HG03575 (cell line): ENCODE data around the gene NEK9.
"Not testable (repeated sequence)": the region's sequence is repeated elsewhere in the genome, so short reads cannot be mapped to it uniquely, and the experiment has no call there.

Experiments
- ATAC-seq: cut with Tn5 transposase; IDR thresholded peaks from one replicate; pipeline ENCODE4 v1.9.1; 2021; ENCODE audit not compliant: unreplicated experiment, insufficient number of reproducible peaks, low FRiP score; ENCODE audit errors: extremely low read depth

The NEK9 gene

DNA sequence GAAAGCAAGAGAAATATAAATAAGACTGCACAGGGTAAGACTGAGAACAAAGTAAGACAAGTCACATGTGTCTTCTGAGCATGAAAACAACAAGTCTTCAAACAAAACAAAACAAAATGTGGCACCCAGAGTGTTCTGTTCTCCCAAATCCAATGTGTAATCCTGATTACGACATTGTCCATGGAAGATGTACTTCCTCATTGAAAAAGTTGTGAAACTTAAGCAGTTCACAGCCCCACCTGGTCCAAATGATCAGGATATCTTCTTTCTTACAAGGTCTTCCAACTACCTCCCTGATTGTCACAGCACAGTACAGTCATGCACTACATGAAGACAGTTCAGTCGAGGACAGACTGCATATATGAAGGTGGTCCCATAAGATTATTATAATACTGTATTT is 23.3 kb upstream of the NEK9 start:
- no peak for ATAC-seq

DNA sequence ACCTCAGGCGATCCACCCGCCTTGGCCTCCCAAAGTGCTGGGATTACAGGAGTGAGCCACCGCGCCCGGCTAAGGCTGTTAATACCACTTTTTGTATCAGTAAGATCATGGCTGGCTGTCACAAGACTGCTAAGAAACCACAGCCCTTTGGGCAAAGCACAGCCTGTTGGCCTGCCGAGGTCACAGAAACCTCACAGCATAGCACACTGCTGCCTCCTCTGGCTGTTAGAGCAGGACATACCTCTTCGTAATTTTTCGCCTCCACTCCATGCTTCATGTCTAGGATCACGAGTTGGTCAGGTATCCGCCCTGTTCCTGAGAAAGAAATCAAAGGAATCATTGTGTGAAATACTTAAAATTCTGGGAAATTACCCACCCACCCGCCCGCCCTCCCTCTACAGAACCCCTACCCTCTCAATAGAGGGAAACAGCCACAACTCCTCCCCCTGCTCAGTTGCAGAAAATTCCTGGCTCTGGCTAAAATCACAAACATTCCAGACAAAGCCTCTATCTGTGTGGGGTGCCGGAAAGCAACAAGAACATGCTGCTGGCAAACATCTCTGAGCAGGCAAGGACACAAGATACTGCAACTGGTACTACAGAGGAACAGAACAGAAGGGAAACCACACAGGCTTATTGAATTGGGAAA is 20.7 kb upstream of the NEK9 start:
- ATAC-seq = no peak

DNA sequence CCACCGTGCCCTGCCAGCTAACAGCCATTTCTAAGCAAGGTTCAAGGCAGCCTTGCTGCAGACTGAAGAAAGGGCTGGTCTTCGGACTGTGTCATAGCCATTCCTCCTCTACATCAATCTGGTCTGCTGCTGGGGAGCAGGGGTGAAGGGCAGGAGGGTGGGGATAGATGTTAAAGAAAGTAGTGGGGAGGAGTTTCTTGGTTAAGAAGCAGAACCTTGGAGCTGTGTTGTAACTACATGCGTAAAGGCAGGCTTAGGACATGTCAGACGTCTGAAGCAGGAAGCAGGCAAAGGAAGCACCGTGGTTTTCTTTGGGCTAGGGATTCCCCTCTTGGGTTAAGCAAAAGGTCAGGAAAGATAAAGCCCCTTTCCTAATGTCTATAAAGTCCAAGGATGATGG is 18.1 kb upstream of the NEK9 start:
- no peak for ATAC-seq

DNA sequence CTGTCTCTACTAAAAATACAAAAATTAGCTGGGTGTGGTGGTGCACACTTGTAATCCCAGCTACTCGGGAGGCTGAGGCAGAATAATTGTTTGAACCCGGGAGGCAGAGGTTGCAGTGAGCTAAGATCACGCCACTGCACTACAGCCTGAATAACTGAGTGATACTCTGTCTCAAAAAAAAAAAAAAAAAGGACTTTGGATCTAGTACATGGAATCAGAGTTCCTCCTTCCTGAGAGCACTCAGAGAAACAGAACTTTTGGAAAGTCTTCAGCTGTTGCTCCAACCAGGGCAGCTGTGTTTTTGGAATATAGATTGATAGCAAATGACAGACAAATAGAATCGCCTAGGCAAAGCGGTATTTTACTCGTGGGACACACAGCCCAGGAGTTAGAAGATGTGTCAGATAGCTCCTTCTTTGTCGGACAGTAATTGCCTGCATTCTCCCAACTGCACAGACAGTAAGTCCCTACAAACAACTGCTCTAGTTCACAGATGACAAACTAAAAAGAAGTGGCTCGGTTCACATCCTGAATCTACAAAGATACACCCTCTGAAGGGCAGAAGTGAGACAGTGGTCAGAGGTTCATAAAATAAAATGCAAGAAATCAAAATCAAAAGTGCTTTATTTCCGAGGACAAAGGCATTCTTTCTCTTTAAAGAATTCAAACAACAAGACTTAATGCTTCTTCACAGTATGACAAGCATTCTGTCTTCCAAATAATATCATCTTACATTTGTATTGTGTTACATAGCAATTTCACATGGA is 17.1 kb upstream of the NEK9 start:
- ATAC-seq = no peak

DNA sequence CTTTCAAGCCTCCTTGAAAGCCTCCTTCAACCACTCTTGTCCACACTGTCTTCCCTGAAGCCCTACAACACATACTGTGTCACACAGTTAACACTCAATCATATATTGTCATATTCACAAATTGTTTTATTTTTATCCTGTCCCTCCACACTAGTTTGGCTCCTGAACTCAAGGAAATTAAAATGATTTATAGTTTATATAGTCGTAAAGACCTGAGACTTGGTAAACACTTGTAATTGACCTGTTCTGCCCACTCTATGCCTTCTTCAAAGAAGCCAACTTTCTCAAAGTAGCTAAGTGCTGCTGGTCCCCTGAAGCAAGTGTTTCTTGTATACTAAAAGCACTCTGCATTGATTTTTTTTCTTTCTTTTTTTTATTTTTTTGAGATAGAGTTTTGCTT is 15.6 kb upstream of the NEK9 start:
- ATAC-seq = no peak

DNA sequence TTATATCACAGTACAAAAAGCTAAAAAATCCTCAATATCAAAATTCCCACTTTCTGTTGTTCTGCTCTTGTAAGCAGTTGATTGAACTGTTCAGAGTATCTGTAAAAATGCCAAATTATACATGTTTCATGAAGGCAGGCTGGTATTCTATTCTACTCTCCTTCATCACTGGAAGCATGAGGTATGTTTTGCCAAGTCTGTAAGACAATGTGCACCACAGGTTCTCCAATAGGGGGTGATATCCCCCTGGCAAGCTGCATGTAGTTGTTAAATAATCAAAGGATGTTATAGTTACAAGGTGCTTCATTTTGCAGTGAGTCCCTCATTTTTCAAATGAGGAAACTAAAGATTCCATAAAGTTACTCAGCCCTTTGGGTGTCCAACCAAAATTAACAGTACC is 15.1 kb upstream of the NEK9 start:
- ATAC-seq = no peak

DNA sequence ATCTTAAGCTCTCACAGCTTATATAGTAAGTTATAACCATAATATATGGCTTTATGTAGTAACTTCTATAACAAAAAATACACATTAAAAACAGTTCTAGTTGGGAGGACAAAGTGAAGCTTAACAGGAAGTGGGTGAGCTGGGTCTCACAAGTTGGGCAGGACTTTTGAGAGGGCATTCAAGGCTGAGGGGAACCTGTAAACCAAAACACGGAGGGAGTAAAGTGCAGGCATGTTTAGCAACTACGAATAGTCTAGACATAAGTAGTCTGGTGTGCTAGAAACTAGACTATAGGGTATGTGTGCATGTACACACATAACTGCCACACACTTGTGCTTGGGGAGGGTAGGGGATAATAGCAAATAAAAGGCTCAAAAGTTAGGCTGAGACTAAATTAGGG is 14.2 kb upstream of the NEK9 start:
- no peak for ATAC-seq

DNA sequence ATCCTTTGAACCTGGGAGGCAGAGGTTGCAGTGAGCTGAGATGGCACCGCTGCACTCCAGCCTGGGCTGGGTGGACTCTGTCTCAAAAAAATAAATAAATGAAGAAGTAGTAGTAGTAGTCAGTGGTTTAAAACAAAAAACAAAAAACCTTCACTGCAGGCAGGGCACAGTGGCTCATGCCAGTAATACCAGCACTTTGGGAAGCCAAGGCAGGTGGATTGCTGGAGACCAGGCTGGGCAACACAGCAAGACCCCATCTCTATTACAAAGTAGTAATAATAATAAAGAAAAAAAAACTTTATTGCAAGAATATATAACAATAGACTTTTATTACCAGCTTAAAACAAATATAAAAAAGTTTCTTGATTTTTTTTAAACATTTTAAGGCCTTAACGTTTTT is 13.8 kb upstream of the NEK9 start:
- ATAC-seq = no peak

DNA sequence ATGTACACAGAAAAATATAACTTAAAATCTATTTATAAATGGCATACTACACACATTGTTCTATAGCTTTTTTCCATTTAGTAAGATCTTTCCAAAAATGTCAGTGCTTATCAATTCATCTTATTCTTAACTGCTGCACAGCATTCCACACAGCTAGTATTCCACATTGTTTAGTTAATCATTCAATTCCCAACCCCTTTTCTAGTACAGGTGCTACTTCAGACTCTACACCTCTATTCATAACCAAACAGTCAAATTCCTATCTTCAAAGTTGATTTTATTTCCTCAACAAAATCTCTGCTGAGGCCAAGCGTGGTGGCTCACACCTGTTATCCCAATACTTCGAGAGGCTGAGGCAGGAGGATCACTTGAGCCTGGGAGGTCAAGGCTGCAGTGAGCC is 12.3 kb upstream of the NEK9 start:
- ATAC-seq = no peak

DNA sequence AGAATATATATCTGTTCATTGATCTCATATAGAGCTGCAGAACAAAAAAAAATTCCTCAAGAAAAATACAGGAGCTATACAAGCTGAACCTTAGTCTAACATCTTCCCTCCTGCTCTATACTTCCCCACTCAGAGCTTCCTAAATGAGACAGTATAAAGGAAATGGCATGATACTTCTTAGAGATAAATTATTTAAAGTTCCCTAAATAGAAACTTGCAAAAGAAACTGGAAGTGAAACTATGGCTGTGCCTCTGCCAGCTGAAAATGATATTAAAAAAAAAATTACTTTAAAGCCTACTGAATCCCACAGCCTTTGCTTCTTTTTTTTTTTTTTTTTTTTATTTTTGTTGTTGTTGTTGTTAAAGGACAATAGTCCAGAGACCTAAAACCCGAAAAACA is 11.6 kb upstream of the NEK9 start:
- no peak for ATAC-seq

DNA sequence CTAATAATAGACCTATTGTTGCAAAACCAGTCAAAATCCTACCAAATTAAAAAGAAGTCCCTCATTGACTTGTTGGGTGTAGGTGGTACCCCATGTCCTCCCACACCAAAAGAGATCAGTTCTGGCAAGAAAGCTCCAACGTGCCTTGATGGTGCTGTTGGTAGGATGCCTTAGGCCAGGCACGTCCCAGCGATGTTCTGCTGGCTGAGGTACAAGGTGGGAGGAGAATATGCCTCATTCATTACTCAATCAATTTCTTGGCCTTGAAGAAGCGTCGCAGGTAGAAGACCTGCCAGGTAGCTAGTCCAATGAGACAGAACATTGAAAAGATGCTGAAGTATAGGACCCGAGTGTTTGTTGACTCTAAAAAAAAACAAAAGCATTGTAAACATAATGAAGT is 7.8 kb upstream of the NEK9 start:
- ATAC-seq = no peak

DNA sequence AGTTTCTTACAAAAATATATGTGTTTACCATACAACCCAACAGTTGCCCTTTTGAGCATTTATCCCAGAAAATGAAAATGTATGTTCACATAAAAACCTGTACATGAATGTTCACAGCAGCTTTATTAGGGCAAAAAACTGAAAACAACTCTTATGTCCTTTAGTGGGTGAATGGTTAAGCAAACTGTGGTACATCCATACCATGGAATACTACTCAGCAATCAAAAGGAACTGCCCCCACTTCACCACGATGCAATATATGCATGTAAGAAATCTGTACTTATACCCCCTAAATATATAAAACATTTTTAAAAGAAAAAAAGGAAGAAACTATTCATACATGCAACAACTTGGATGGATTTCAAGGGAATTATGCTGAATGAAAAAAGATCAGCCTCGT is 6.7 kb upstream of the NEK9 start:
- no peak for ATAC-seq

DNA sequence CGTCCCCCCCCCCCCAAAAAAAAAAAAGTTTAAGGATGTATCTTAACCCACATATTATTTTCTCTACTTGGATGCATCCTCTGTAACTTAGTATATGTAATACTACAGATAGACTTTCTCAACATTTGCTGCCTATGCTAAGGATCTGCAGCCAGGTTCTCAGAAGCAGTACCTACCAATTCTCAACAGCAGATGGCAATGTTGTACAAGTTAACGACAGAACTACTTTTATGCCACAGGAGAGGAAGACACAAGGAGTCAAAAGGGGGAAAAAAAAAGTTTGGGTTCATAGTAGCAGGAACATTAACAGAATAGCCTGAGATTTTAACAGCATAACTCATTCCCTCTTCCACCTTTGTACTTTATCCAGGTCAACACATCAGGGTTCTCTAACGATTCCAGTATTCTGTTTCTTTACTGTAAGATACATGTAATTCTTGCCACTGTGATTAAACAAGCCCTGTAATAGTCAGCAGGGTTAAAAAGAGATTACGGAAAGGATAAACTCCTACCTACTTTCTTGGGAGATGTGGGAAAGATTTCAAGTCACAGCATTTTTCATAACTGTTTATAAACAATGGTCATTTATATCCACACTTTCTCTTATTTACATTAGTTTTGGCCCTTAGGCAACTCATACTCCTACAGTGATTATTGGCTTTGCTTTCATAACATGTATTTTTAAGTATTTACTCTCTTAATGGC is 5.7 kb upstream of the NEK9 start:
- no peak for ATAC-seq

DNA sequence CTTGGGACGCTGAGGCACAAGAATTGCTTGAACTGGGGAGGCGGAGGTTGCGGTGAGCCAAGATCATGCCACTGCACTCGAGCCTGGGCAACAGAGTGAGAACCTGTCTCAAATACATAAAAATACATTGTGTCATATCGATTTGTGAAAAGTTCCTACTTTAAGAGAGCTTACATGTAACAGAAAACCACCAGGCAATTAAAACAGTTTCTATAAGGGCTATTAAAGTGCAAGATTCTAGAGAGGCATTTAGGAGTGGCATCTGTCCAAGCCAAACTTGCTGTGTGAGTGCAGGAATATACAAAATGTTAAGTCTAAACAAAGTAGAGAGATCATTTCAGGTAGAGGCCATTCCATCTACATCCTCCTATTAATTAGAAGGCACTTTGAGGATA is 1.7 kb upstream of the NEK9 start:
- ATAC-seq = no peak

DNA sequence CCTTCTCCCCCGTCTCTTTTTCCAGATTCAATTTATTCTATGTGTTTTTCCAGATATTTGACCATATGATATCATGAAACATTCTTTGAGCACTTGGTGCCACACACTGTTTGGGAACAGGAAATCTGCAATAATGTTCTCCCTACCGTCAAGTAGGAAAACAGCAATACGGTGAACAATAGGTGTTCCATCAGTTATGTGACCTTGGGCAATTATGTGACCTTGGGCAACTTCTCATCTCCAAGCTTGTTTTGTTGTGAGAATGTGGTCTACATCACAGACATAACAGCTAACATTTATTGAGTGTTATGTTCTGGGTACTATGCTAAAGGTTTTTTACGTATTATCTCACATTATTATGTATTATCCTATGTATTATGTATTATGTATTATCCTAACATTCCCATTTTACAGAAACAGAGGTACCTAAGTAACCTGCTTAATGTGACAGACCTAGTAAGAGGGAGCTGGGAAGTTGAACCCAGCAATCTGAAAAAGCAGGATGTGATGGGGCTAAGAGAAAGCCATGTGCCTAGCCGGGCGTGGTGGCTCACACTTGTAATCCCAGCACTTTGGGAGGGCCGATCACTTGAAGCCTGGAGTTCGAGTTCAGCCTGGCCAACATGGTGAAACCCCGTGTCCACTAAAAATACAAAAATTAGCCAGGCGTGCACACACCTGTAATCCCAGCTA is 1.2 kb upstream of the NEK9 start:
- no peak for ATAC-seq

DNA sequence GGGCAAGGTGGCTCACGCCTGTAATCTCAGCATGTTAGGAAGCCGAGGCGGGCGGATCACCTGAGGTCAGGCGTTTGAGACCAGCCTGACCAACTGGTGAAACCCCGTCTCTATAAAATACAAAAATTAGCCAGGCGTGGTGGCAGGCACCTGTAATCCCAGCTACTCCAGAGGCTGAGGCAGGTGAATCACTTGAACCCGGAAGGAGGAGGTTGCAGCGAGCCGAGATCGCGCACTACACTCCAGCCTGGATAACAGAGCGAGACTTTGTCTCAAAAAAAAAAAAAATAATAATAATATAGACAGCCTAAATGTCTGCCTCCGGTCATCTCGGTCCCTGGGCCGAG is 599 bp upstream of the NEK9 start:
- ATAC-seq = not testable (repeated sequence)

DNA sequence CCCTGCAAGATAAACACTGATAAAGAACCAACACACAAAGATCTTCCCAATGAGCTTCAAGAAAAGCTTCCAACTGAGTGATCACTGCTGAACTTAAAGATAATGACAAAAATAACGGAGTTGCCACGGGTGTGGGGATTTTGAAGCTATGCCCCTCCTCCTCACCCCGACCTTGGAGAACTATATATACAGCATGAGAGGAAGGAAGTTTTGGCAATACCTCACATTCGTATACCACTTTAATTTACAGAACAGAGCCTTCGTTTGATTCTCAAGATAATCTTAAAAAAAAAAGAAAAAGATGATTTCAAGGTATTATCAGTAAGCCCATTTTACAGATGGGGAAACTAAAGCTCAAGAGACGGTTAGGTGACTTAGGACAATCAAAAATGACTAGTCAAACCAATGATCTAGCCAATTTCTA is 715 bp downstream of the NEK9 start:
- no peak for ATAC-seq

DNA sequence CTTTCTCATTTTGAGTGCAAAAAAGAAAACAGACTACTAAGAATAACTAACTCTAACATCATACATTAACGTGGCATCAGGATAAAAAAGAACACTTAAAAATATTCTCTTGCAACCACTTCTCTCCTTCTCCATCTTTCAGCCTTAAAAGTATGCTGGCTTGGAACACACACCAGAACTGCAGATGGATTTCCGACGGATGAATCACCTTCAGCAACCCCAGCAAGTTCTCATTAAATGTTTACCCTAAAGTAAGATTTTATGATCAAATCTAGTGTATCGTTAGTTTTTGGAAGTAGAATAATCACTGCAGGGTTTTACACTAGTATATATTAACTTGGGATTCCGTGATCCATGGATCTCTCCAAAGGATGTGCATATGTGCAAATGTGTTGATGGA is 1.2 kb downstream of the NEK9 start:
- ATAC-seq = no peak

DNA sequence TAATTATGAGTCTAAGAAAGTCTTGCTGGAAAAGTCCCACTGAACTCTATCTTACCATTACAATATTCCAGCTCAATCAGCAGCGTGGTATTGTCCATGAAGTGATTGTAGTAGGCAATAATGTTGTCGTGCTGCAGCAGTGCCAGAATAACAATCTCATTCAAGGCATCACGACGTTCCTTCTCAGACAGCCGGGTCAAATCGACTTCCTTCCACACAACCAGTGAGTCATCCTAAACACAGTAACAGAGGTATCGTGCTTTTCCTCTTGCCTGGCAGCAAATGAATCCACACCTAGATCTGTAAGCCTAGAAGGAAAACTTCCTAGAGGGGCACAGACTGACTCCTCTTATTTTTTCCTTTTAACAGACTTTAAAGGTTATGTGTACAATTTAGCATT is 2.9 kb downstream of the NEK9 start:
- ATAC-seq = no peak

DNA sequence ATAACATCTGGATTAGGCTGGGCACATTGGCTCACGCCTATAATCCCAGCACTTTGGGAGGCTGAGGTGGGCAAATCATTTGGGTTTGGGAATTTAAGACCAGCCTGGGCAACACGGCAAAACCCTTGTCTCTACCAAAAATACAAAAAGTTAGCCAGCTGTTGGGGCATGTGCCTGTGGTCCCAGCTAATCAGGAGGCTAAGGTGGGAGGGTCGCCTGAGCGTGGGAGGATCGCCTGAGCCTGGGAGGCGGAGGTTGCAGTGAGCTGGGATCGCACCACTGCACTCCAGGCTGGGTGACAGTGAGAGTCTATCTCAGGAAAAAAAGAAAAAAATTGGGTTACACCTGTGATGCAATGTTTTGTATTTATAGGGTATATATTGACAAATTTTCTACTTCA is 5.3 kb downstream of the NEK9 start:
- ATAC-seq = no peak
